Neuronal stem cell (in vitro differentiated cells): ENCODE data around the gene PER2.

Experiments
- DNase-seq: peaks from one replicate; pipeline ENCODE4 v3.0.0-alpha.2; 2013; ENCODE audit warnings: low spot score
- H2AFZ ChIP-seq: one replicate; pipeline ENCODE4 v1.6.1; 2013; ENCODE audit warnings: mild to moderate bottlenecking, low read length, inconsistent platforms
- H2AK5ac ChIP-seq: 2 replicates; pipeline ENCODE4 v1.6.1; 2013; ENCODE audit warnings: low read depth, mild to moderate bottlenecking, inconsistent platforms, low read length, moderate library complexity, mixed read lengths
- H2BK120ac ChIP-seq: 2 replicates; pipeline ENCODE4 v1.6.1; 2013; ENCODE audit warnings: low read depth, mild to moderate bottlenecking, inconsistent platforms, low read length, moderate library complexity, mixed read lengths
- H2BK12ac ChIP-seq: one replicate; pipeline ENCODE4 v1.6.1; 2013; ENCODE audit warnings: low read length, inconsistent platforms
- H2BK15ac ChIP-seq: 2 replicates; pipeline ENCODE4 v1.6.1; 2013; ENCODE audit warnings: mild to moderate bottlenecking, low read length, inconsistent platforms, mixed read lengths
- H2BK5ac ChIP-seq: one replicate; pipeline ENCODE4 v1.6.1; 2013; ENCODE audit warnings: inconsistent platforms, mild to moderate bottlenecking, low read length, moderate library complexity
- H3K14ac ChIP-seq: one replicate; pipeline ENCODE4 v1.6.1; 2013; ENCODE audit warnings: low read length, inconsistent platforms
- H3K18ac ChIP-seq: 2 replicates; pipeline ENCODE4 v1.6.1; 2013; ENCODE audit warnings: low read length, inconsistent platforms
- H3K23ac ChIP-seq: 2 replicates; pipeline ENCODE4 v1.6.1; 2013; ENCODE audit warnings: low read depth, mild to moderate bottlenecking, mixed read lengths, low read length, inconsistent platforms; ENCODE audit not compliant: poor library complexity
- H3K27ac ChIP-seq: replicated peaks from 3 replicates; pipeline ENCODE4 v1.5.1; 2013; ENCODE audit warnings: low read length, inconsistent platforms
- H3K27me3 ChIP-seq, 3 experiments: 2 replicates each; pipeline ENCODE4 v1.6.1; 2013; ENCODE audit warnings: low read length in 3 of 3, mild to moderate bottlenecking in 2 of 3, inconsistent platforms in 1 of 3, low read depth in 1 of 3, mixed read lengths in 1 of 3, moderate library complexity in 1 of 3; ENCODE audit not compliant: control insufficient read depth in 3 of 3, insufficient read depth in 3 of 3
- H3K36me3 ChIP-seq, 2 donors: replicated peaks in 1 of 2; 2 replicates each; pipeline ENCODE4 v1.6.1; 2013; ENCODE audit warnings: low read length in 2 of 2; ENCODE audit not compliant: control insufficient read depth in 2 of 2, insufficient read depth in 2 of 2
- H3K4ac ChIP-seq: 2 replicates; pipeline ENCODE4 v1.6.1; 2013; ENCODE audit warnings: inconsistent platforms, mild to moderate bottlenecking, low read length, moderate library complexity
- H3K4me1 ChIP-seq, 2 donors: 1 replicate in 1 of 2; 2 replicates in 1 of 2; pipeline ENCODE4 v1.6.1; 2013; ENCODE audit warnings: low read length in 2 of 2, low read depth in 1 of 2; ENCODE audit not compliant: control insufficient read depth in 2 of 2, insufficient read depth in 1 of 2
- H3K4me2 ChIP-seq: one replicate; pipeline ENCODE4 v1.6.1; 2013; ENCODE audit warnings: mild to moderate bottlenecking, low read length, inconsistent platforms; ENCODE audit not compliant: insufficient read depth, poor library complexity, severe bottlenecking
- H3K4me3 ChIP-seq, 2 donors: 2 replicates each; pipeline ENCODE4 v1.5.1; 2013; ENCODE audit warnings: low read length in 2 of 2, mild to moderate bottlenecking in 2 of 2, inconsistent platforms in 1 of 2, moderate library complexity in 1 of 2
- H3K79me1 ChIP-seq: one replicate; pipeline ENCODE4 v1.6.1; 2013; ENCODE audit warnings: low read depth, mild to moderate bottlenecking, inconsistent platforms, low read length, moderate library complexity
- H3K9ac ChIP-seq: one replicate; pipeline ENCODE4 v1.6.1; 2013; ENCODE audit warnings: mild to moderate bottlenecking, low read depth, low read length, inconsistent platforms; ENCODE audit not compliant: poor library complexity
- H3K9me3 ChIP-seq, 2 donors: replicated peaks in 1 of 2; 2 replicates each; pipeline versions ENCODE3 to v1.6.1; 2013; ENCODE audit warnings: low read length in 2 of 2, mild to moderate bottlenecking in 2 of 2, inconsistent platforms in 1 of 2, low read depth in 1 of 2, mixed read lengths in 1 of 2, moderate library complexity in 1 of 2; ENCODE audit not compliant: control insufficient read depth in 2 of 2, insufficient read depth in 1 of 2
- H4K8ac ChIP-seq: one replicate; pipeline ENCODE4 v1.6.1; 2013; ENCODE audit warnings: low read depth, mild to moderate bottlenecking, inconsistent platforms, low read length, moderate library complexity
- H4K91ac ChIP-seq: one replicate; pipeline ENCODE4 v1.6.1; 2013; ENCODE audit warnings: low read length, low read depth, mild to moderate bottlenecking, inconsistent platforms; ENCODE audit not compliant: poor library complexity
- WGBS, 2 donors: extraction: QIAGEN DNeasy Blood & Tissue Kit; methylation state at CpG; one replicate each; pipeline ENCODE4 v1.1.7; 2013; ENCODE audit warnings: missing lambda C conversion rate in 2 of 2, mixed read lengths in 1 of 2; ENCODE audit not compliant: insufficient read length in 2 of 2, insufficient replicate concordance in 1 of 2; ENCODE audit errors: extremely low coverage in 2 of 2; 5-methylcytosine and 5-hydroxymethylcytosine counted together

PER2 gene

GRCh38 chr2:238263204-238264071, 25.0 kb downstream of the PER2 start:
- no peaks in the 10 kb centered on the region for H3K9me3 ChIP-seq
- no peak overlapping the region for H2BK120ac ChIP-seq
- no peak overlapping the region for H3K14ac ChIP-seq
- no peak overlapping the region for H2BK5ac ChIP-seq
- H3K4me1 ChIP-seq = peaks cover 3 to 21% of the 10 kb centered on the region in 2 donors
- H2AK5ac ChIP-seq = no peak overlapping the region
- peak overlapping the region; percentile 11 for H2AFZ ChIP-seq
- no peak overlapping the region for H2BK12ac ChIP-seq
- peak; percentile 80 for DNase-seq
- H4K91ac ChIP-seq = no peak overlapping the region
- no peak overlapping the region for H3K23ac ChIP-seq
- no peak overlapping the region for H4K8ac ChIP-seq
- no peak overlapping the region for H3K4ac ChIP-seq
- no peak overlapping the region for H3K9ac ChIP-seq
- peaks cover 9 to 37% of the 10 kb centered on the region in 2 donors for H3K36me3 ChIP-seq
- WGBS, 2 donors = no CpG with 5 or more reads among the region's 13 CpGs
- no peak overlapping the region for H2BK15ac ChIP-seq
- no peak overlapping the region for H3K4me2 ChIP-seq
- H3K4me3 ChIP-seq = no peak overlapping the region
- no peak overlapping the region for H3K18ac ChIP-seq
- H3K27ac ChIP-seq = no peak overlapping the region
- H3K79me1 ChIP-seq = no peaks in the 10 kb centered on the region
- no peaks in the 10 kb centered on the region for H3K27me3 ChIP-seq

- no CpG with 5 or more reads among the region's 12 CpGs for WGBS, 2 donors
- no peaks in the 10 kb centered on the region for H3K9me3 ChIP-seq
- H4K91ac ChIP-seq = no peak overlapping the region
- no peak overlapping the region for H2BK15ac ChIP-seq
- H2BK120ac ChIP-seq = no peak overlapping the region
- H3K79me1 ChIP-seq = no peaks in the 10 kb centered on the region
- H4K8ac ChIP-seq = no peak overlapping the region
- no peaks in the 10 kb centered on the region for H3K27me3 ChIP-seq
- no peak overlapping the region for H3K4ac ChIP-seq
- H3K4me1 ChIP-seq = peaks cover 3 to 21% of the 10 kb centered on the region in 2 donors
- no peak overlapping the region for H2BK12ac ChIP-seq
- H3K4me3 ChIP-seq = peak overlapping the region in 1 of 2 donors; percentile 53
- peaks cover 5 to 39% of the 10 kb centered on the region in 2 donors for H3K36me3 ChIP-seq
- H3K14ac ChIP-seq = no peak overlapping the region
- no peak for DNase-seq
- H3K27ac ChIP-seq = no peak overlapping the region
- H3K23ac ChIP-seq = no peak overlapping the region
- H3K4me2 ChIP-seq = no peak overlapping the region
- no peak overlapping the region for H2AK5ac ChIP-seq
- no peak overlapping the region for H2AFZ ChIP-seq
- H3K18ac ChIP-seq = no peak overlapping the region
- H2BK5ac ChIP-seq = no peak overlapping the region
- no peak overlapping the region for H3K9ac ChIP-seq
Measured at GRCh38 chr2:238262496-238263122, 25.8 kb downstream of the PER2 start.

GRCh38 chr2:238261718-238262375, 26.6 kb downstream of the PER2 start:
- Histone ChIP-seq H2BK15ac (no peak overlapping the region), H3K14ac (no peak overlapping the region), H3K36me3 (peaks cover 6 to 35% of the 10 kb centered on the region in 2 donors), H2BK120ac (no peak overlapping the region), H2BK12ac (no peak overlapping the region), H4K8ac (no peak overlapping the region), H2AK5ac (no peak overlapping the region), H3K18ac (no peak overlapping the region), H3K23ac (no peak overlapping the region), H3K27me3 (no peaks in the 10 kb centered on the region), H3K9ac (no peak overlapping the region), H3K4me3 (no peak overlapping the region), H3K27ac (no peak overlapping the region), H3K9me3 (no peaks in the 10 kb centered on the region), H3K79me1 (no peaks in the 10 kb centered on the region), H3K4ac (no peak overlapping the region), H2BK5ac (no peak overlapping the region), H4K91ac (no peak overlapping the region), H3K4me2 (no peak overlapping the region), H2AFZ (no peak overlapping the region), H3K4me1 (peaks cover 3 to 21% of the 10 kb centered on the region in 2 donors)
- WGBS, 2 donors = no CpG with 5 or more reads among the region's 16 CpGs
- DNase-seq = no peak

- Histone ChIP-seq H3K14ac (no peak overlapping the region), H2BK15ac (no peak overlapping the region), H2AFZ (no peak overlapping the region), H3K27me3 (no peaks in the 10 kb centered on the region), H3K79me1 (no peaks in the 10 kb centered on the region), H3K4me2 (no peak overlapping the region), H3K27ac (no peak overlapping the region), H2BK12ac (no peak overlapping the region), H3K36me3 (peaks cover 7 to 42% of the 10 kb centered on the region in 2 donors), H3K4ac (no peak overlapping the region), H4K91ac (no peak overlapping the region), H3K9me3 (no peaks in the 10 kb centered on the region), H2AK5ac (no peak overlapping the region), H3K23ac (no peak overlapping the region), H2BK120ac (no peak overlapping the region), H2BK5ac (no peak overlapping the region), H3K18ac (no peak overlapping the region), H3K9ac (peak overlapping the region; percentile 50), H3K4me3 (no peak overlapping the region), H3K4me1 (peaks cover 3 to 21% of the 10 kb centered on the region in 2 donors), H4K8ac (no peak overlapping the region)
- DNase-seq = no peak
- no CpG with 5 or more reads among the region's 18 CpGs for WGBS, 2 donors
Measured at GRCh38 chr2:238260883-238261282, 27.5 kb downstream of the PER2 start.
